IMR-90 (cell line): ENCODE measurements around the gene MAGEF1. TPM values are rescaled to one million over a fixed set of nuclear protein-coding genes. Genes with fewer than 3 reads are reported as not detected.

Source experiments
- ATAC-seq: fragments of 200-7000 bp; cut with Tn5 transposase; 2 replicates; pipeline ENCODE4 v1.9.1; 2020; ENCODE audit warnings: low read depth, mild to moderate bottlenecking, moderate library complexity
- BruUV-seq: library from RNA; stranded (reverse); fragments of 400-500 nt; replicated peaks from 2 replicates; lab custom pipeline; 2021; lab: Mats Ljungman, UMichigan
- CTCF ChIA-PET: fragments of 300-600 bp; formaldehyde crosslinking; extraction: SDS; loops from one replicate; lab custom pipeline; 2021; ENCODE audit warnings: antibody characterized with exemption; lab: Yijun Ruan, JAX
- POLR2A ChIA-PET: fragments of 300-600 bp; sonication (Branson Sonifier 250); formaldehyde crosslinking; loops from one replicate; lab custom pipeline; 2022; ENCODE audit warnings: antibody characterized with exemption; ENCODE audit not compliant: unreplicated experiment; lab: Charles Lee
- DNase-seq: peaks from one replicate; pipeline ENCODE4 v3.0.0; 2013
- H2AFZ ChIP-seq: replicated peaks from 2 replicates; pipeline ENCODE3; 2013; ENCODE audit warnings: low read length, mild to moderate bottlenecking; ENCODE audit not compliant: poor library complexity
- H2AK5ac ChIP-seq: 2 replicates; pipeline ENCODE4 v1.6.1; 2013; ENCODE audit warnings: low read depth, low read length, inconsistent platforms
- H2AK9ac ChIP-seq: replicated peaks from 2 replicates; pipeline ENCODE3; 2013; ENCODE audit warnings: mild to moderate bottlenecking, low read depth, low read length, moderate library complexity; ENCODE audit not compliant: poor library complexity
- H2BK120ac ChIP-seq: 2 replicates; pipeline ENCODE4 v1.6.1; 2013; ENCODE audit warnings: low read depth, low read length, inconsistent platforms
- H2BK15ac ChIP-seq: 3 replicates; pipeline ENCODE4 v1.6.1; 2013; ENCODE audit warnings: low read depth, low read length, inconsistent platforms
- H2BK20ac ChIP-seq: 2 replicates; pipeline ENCODE4 v1.6.1; 2013; ENCODE audit warnings: low read depth, mild to moderate bottlenecking, inconsistent platforms, low read length, moderate library complexity
- H2BK5ac ChIP-seq: 2 replicates; pipeline ENCODE4 v1.6.1; 2013; ENCODE audit warnings: mild to moderate bottlenecking, low read depth, low read length, inconsistent platforms; ENCODE audit not compliant: poor library complexity, severe bottlenecking
- H3K14ac ChIP-seq: replicated peaks from 2 replicates; pipeline ENCODE4 v1.6.1; 2013; ENCODE audit warnings: low read depth, low read length, inconsistent platforms
- H3K18ac ChIP-seq: 2 replicates; pipeline ENCODE4 v1.6.1; 2013; ENCODE audit warnings: low read depth, low read length, control low read depth
- H3K23ac ChIP-seq: 2 replicates; pipeline ENCODE4 v1.6.1; 2013; ENCODE audit warnings: low read depth, low read length, inconsistent platforms
- H3K27ac ChIP-seq: 2 replicates; pipeline ENCODE4 v1.5.1; 2013; ENCODE audit warnings: mild to moderate bottlenecking, control low read depth, low read length; ENCODE audit not compliant: insufficient read depth
- H3K27me3 ChIP-seq: 2 replicates; pipeline ENCODE4 v1.6.1; 2013; ENCODE audit warnings: low read length; ENCODE audit not compliant: control insufficient read depth, insufficient read depth
- H3K36me3 ChIP-seq: 2 replicates; pipeline ENCODE4 v1.6.1; 2013; ENCODE audit warnings: low read length, mixed read lengths; ENCODE audit not compliant: control insufficient read depth, insufficient read depth
- H3K4ac ChIP-seq: 2 replicates; pipeline ENCODE4 v1.6.1; 2013; ENCODE audit warnings: low read depth, low read length, inconsistent platforms
- H3K4me1 ChIP-seq: 2 replicates; pipeline ENCODE4 v1.6.1; 2013; ENCODE audit warnings: low read length, mixed read lengths; ENCODE audit not compliant: control insufficient read depth, insufficient read depth
- H3K4me2 ChIP-seq: 2 replicates; pipeline ENCODE4 v1.6.1; 2013; ENCODE audit warnings: low read depth, mild to moderate bottlenecking, control low read depth, low read length, moderate library complexity
- H3K4me3 ChIP-seq: 2 replicates; pipeline ENCODE4 v1.5.1; 2013; ENCODE audit warnings: low read depth, mild to moderate bottlenecking, control low read depth, low read length, moderate library complexity; ENCODE audit not compliant: insufficient read depth
- H3K56ac ChIP-seq: 2 replicates; pipeline ENCODE4 v1.6.1; 2013; ENCODE audit warnings: low read length, inconsistent platforms; ENCODE audit not compliant: insufficient read depth; ENCODE audit errors: extremely low read depth
- H3K79me1 ChIP-seq, 2 experiments: 2 replicates each; pipeline ENCODE4 v1.6.1; 2013; ENCODE audit warnings: low read length in 2 of 2, inconsistent platforms in 1 of 2, low read depth in 1 of 2
- H3K9ac ChIP-seq: 2 replicates; pipeline ENCODE4 v1.6.1; 2013; ENCODE audit warnings: low read depth, low read length, control low read depth
- H3K9me1 ChIP-seq: 2 replicates; pipeline ENCODE4 v1.6.1; 2013; ENCODE audit warnings: low read length, inconsistent platforms; ENCODE audit not compliant: insufficient read depth
- H3K9me3 ChIP-seq: 2 replicates; pipeline ENCODE4 v1.6.1; 2013; ENCODE audit warnings: low read length; ENCODE audit not compliant: control insufficient read depth, insufficient read depth
- H4K20me1 ChIP-seq: 2 replicates; pipeline ENCODE4 v1.6.1; 2013; ENCODE audit warnings: low read length, inconsistent platforms; ENCODE audit not compliant: insufficient read depth
- H4K5ac ChIP-seq: 2 replicates; pipeline ENCODE4 v1.6.1; 2013; ENCODE audit warnings: mild to moderate bottlenecking, low read depth, low read length, control low read depth
- H4K8ac ChIP-seq, 2 experiments: 2 replicates each; pipeline ENCODE4 v1.6.1; 2013; ENCODE audit warnings: low read depth in 2 of 2, low read length in 2 of 2, control low read depth in 1 of 2, inconsistent platforms in 1 of 2
- H4K91ac ChIP-seq: 2 replicates; pipeline ENCODE4 v1.6.1; 2013; ENCODE audit warnings: low read depth, low read length, inconsistent platforms; ENCODE audit not compliant: insufficient read depth
- BHLHE40 ChIP-seq: fragments of 150-350 bp; IDR thresholded peaks from 2 replicates; pipeline ENCODE4 v1.6.1; 2016; ENCODE audit warnings: mild to moderate bottlenecking, low read depth, low read length
- CEBPB ChIP-seq: IDR thresholded peaks from 2 replicates; pipeline ENCODE4 v1.6.1; 2012; ENCODE audit warnings: low read depth, low read length, improper control_type of control experiment
- MXI1 ChIP-seq: IDR thresholded peaks from 2 replicates; pipeline ENCODE4 v1.6.1; 2012; ENCODE audit warnings: low read depth, mild to moderate bottlenecking, low read length, moderate library complexity, borderline replicate concordance
- POLR2A ChIP-seq: IDR thresholded peaks from 2 replicates; pipeline ENCODE4 v1.6.1; 2012; ENCODE audit warnings: mild to moderate bottlenecking, low read depth, low read length
- WGBS, 2 experiments: methylation state at CpG; one replicate each; pipeline versions ENCODE4 v1.1.5 to v1.1.7; 2013; ENCODE audit warnings: missing lambda C conversion rate in 2 of 2; ENCODE audit not compliant: insufficient read length in 1 of 2; ENCODE audit errors: extremely low coverage in 2 of 2; 5-methylcytosine and 5-hydroxymethylcytosine counted together
- dilution Hi-C: fragments of 300-500 bp; cut with HindIII; formaldehyde crosslinking; loops from one replicate; pipeline ENCODE4 v1.14.3; 2018; ENCODE audit warnings: low sequenced_read_pairs; ENCODE audit not compliant: unreplicated experiment
- in situ Hi-C: fragments of 300-500 bp; cut with MboI; formaldehyde crosslinking; loops from 3 replicates; pipeline ENCODE4 v1.14.3; 2019; ENCODE audit warnings: low sequenced_read_pairs, inconsistent platforms, mixed read lengths
- intact Hi-C: fragments of 100-400 bp; cut with micrococcal nuclease; formaldehyde crosslinking; loops from 2 replicates; pipeline ENCODE4 v1.10.0; 2022
- polyA plus RNA-seq, 3 experiments: library from polyadenylated mRNA; depleted of rRNA; stranded (reverse); fragments of >200 nt; gene quantifications; 2 replicates each; pipeline ENCODE4 v1.2.3, GENCODE V29; 2012; ENCODE audit warnings: low replicate concordance in 1 of 3
- total RNA-seq: library from RNA; depleted of rRNA; stranded (reverse); fragments of >200 nt; gene quantifications from 2 replicates; pipeline ENCODE4 v1.2.3, GENCODE V29; 2012

Gene MAGEF1
- total and polyA plus RNA-seq, 2 of the 4 experiments (the other 2 are of a cell fraction) = 10.6 to 19.4 TPM

- in situ Hi-C loops (no loop called here), dilution Hi-C loops (no loop called here), intact Hi-C loops (loop anchor here (2.0 kb wide), 1 partner anchor 120 kb away; no protein-coding TSS in a partner anchor)
- H4K5ac ChIP-seq = peak overlapping the region; percentile 38; the same call in 1 of the 2 replicates
- CTCF ChIA-PET = interaction anchor here (0.6 to 3.7 kb wide), 7 partner anchors 16 to 157 kb away, joined by 3 to 15 read pairs (median 4); partner anchors contain the start of gene EPHB3
- peak overlapping the region; percentile 68; the same call in 1 of the 2 replicates for H2AK5ac ChIP-seq
- no peak overlapping the region for H2BK15ac ChIP-seq
- H4K20me1 ChIP-seq = peaks cover 4% of the 10 kb centered on the region; the same call in 1 of the 2 replicates
- H2AK9ac ChIP-seq = no peak overlapping the region
- H3K27ac ChIP-seq = peak overlapping the region; percentile 92
- TF ChIP-seq MXI1 (no peak), CEBPB (no peak), POLR2A (no peak), BHLHE40 (no peak)
- DNase-seq = no peak
- H2AFZ ChIP-seq = no peak overlapping the region
- no peaks in the 10 kb centered on the region for H3K9me3 ChIP-seq
- peak; percentile 6 for ATAC-seq
- H3K79me1 ChIP-seq = no peaks in the 10 kb centered on the region
- H3K4me3 ChIP-seq = no peak overlapping the region
- H2BK120ac ChIP-seq = peak overlapping the region; percentile 94
- no peak overlapping the region; the same call in 1 of the 2 replicates for H3K9ac ChIP-seq
- H3K56ac ChIP-seq = peak overlapping the region; percentile 18; the same call in 1 of the 2 replicates
- no peaks in the 10 kb centered on the region for H3K36me3 ChIP-seq
- POLR2A ChIA-PET = no interaction called here
- H3K4me1 ChIP-seq = peaks cover 44% of the 10 kb centered on the region
- H3K4me2 ChIP-seq = peak overlapping the region; percentile 23; the same call in 1 of the 2 replicates
- peaks cover 10% of the 10 kb centered on the region for H3K27me3 ChIP-seq
- peak overlapping the region; percentile 50 for H2BK20ac ChIP-seq
- peak overlapping the region; percentile 49; the same call in 1 of the 2 replicates for H3K18ac ChIP-seq
- H4K91ac ChIP-seq = peak overlapping the region; percentile 57
- H2BK5ac ChIP-seq = peak overlapping the region; percentile 29
- no TSS peak for BruUV-seq
- peaks cover 19% of the 10 kb centered on the region for H3K9me1 ChIP-seq
- H4K8ac ChIP-seq = peak overlapping the region in 1 of 2 experiments; percentile 78; a peak in 1 of 4 replicates
- peak overlapping the region; percentile 16; the same call in 1 of the 2 replicates for H3K14ac ChIP-seq
- peak overlapping the region; percentile 76 for H3K4ac ChIP-seq
- WGBS, 2 experiments = 94% methylated on average over 3 of the region's 7 CpGs; no CpG with 5 or more reads in 1 of the 2 experiments
- peak overlapping the region; percentile 34; the same call in 1 of the 2 replicates for H3K23ac ChIP-seq
These were observed 23.0 kb downstream of the MAGEF1 start for GRCh38 chr3:184688882-184689271.
